Endodermal cell (in vitro differentiated cells): ENCODE data around the gene IGFBP4. TPM values are rescaled to one million over a fixed set of nuclear protein-coding genes. Genes with fewer than 3 reads are reported as not detected.

Source experiments
- DNase-seq: peaks from one replicate; pipeline ENCODE4 v3.0.0-alpha.2; 2017
- H3K27ac ChIP-seq: 2 replicates; pipeline ENCODE4 v1.5.1; 2013; ENCODE audit warnings: mild to moderate bottlenecking, low read depth, low read length, moderate library complexity
- H3K27me3 ChIP-seq: 2 replicates; pipeline ENCODE4 v1.6.1; 2013; ENCODE audit warnings: mild to moderate bottlenecking, low read length, moderate library complexity; ENCODE audit not compliant: insufficient read depth, control insufficient read depth, poor library complexity, severe bottlenecking
- H3K36me3 ChIP-seq: 2 replicates; pipeline ENCODE4 v1.7.0; 2013; ENCODE audit warnings: mild to moderate bottlenecking, low read length, moderate library complexity; ENCODE audit not compliant: control insufficient read depth, insufficient read depth
- H3K4me1 ChIP-seq: one replicate; pipeline ENCODE4 v1.7.0; 2013; ENCODE audit warnings: low read length; ENCODE audit not compliant: control insufficient read depth, insufficient read depth
- H3K4me3 ChIP-seq: 2 replicates; pipeline ENCODE4 v1.5.1; 2013; ENCODE audit warnings: mild to moderate bottlenecking, low read length, moderate library complexity
- H3K9ac ChIP-seq: 2 replicates; pipeline ENCODE4 v1.6.1; 2013; ENCODE audit warnings: mild to moderate bottlenecking, low read length, moderate library complexity; ENCODE audit not compliant: poor library complexity, severe bottlenecking; ENCODE audit errors: extremely low read depth
- H3K9me3 ChIP-seq: 2 replicates; pipeline ENCODE4 v1.6.1; 2013; ENCODE audit warnings: mild to moderate bottlenecking, low read length, moderate library complexity; ENCODE audit not compliant: control insufficient read depth
- H3K27ac Mint-ChIP-seq: 2 replicates; pipeline ENCODE4 v1.8.0; 2020; ENCODE audit warnings: mixed read lengths
- H3K27me3 Mint-ChIP-seq: 2 replicates; pipeline ENCODE4 v1.8.0; 2021; ENCODE audit warnings: mild to moderate bottlenecking, mixed read lengths; ENCODE audit not compliant: insufficient read depth
- H3K36me3 Mint-ChIP-seq: 2 replicates; pipeline ENCODE4 v1.8.0; 2020; ENCODE audit warnings: low read depth, mixed read lengths
- H3K4me1 Mint-ChIP-seq: 2 replicates; pipeline ENCODE4 v1.8.0; 2020; ENCODE audit warnings: mixed read lengths
- H3K4me3 Mint-ChIP-seq: 2 replicates; pipeline ENCODE4 v1.8.0; 2020; ENCODE audit warnings: mild to moderate bottlenecking, moderate library complexity, mixed read lengths
- H3K9me3 Mint-ChIP-seq: 2 replicates; pipeline ENCODE4 v1.8.0; 2020; ENCODE audit warnings: mild to moderate bottlenecking, mixed read lengths
- WGBS, 2 experiments: methylation state at CpG; one replicate each; pipeline versions ENCODE4 v1.1.5 to v1.1.7; 2013; ENCODE audit warnings: missing lambda C conversion rate in 2 of 2, mixed read lengths in 1 of 2; ENCODE audit not compliant: insufficient coverage in 1 of 2, insufficient read length in 1 of 2; 5-methylcytosine and 5-hydroxymethylcytosine counted together
- total RNA-seq, 2 donors: library from RNA; stranded (reverse); fragmentation: NEBNext Ultra II Directional in 1 of 2; extraction: Animal tissue kit (Norgen Biotek cat#: 25700) in 1 of 2; gene quantifications; 2 replicates in 1 of 2; 3 replicates in 1 of 2; pipeline ENCODE4 v1.2.1, GENCODE V29; 2021
- TF ChIP-seq, protein P1 (sequence below): fragments of 200-600 bp; sonication (generic); conservative IDR thresholded peaks from 2 replicates; pipeline ENCODE4 v1.5.0; 2021; ENCODE audit warnings: antibody characterized with exemption, mild to moderate bottlenecking

IGFBP4 gene
- total RNA-seq, 2 donors from 2014 or later: 58.3 to 69.0 TPM

DNA sequence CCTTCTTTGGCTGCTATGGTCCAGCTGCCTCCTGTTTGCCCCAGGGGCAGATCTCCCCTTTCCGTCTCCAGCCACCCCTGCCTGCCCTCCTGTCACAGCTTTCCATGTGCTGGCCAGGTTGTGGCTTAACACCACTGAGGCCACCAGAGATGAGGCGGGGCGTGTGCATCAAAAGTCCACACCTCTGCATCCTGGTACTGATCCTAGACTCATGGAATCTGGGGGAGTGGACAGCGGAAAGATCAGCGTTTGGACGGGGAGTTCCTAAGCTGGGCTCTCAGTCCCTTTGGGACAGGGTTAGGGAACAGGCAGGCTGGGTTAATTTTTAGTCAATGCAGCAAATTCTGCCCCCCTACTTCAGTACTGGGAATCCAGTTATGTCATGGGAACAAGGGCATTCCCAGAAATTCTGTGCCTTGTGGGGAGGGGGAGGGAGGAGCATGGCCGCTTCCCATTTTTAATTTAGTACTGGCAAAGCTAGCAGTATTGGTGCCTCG is 3.9 kb downstream of the IGFBP4 start:
- H3K27ac ChIP-seq: no peak overlapping the region
- H3K27me3 ChIP-seq: peaks cover 3% of the 10 kb centered on the region
- H3K9ac ChIP-seq: no peak overlapping the region
- H3K27me3 Mint-ChIP-seq: peaks cover 10% of the 10 kb centered on the region
- 90 to 95% methylated on average over 6 to 8 of the region's 8 CpGs for WGBS, 2 experiments
- H3K9me3 ChIP-seq: no peaks in the 10 kb centered on the region
- no peak overlapping the region for H3K4me3 ChIP-seq
- no peaks in the 10 kb centered on the region for H3K36me3 ChIP-seq
- TF ChIP-seq, protein P1, sequence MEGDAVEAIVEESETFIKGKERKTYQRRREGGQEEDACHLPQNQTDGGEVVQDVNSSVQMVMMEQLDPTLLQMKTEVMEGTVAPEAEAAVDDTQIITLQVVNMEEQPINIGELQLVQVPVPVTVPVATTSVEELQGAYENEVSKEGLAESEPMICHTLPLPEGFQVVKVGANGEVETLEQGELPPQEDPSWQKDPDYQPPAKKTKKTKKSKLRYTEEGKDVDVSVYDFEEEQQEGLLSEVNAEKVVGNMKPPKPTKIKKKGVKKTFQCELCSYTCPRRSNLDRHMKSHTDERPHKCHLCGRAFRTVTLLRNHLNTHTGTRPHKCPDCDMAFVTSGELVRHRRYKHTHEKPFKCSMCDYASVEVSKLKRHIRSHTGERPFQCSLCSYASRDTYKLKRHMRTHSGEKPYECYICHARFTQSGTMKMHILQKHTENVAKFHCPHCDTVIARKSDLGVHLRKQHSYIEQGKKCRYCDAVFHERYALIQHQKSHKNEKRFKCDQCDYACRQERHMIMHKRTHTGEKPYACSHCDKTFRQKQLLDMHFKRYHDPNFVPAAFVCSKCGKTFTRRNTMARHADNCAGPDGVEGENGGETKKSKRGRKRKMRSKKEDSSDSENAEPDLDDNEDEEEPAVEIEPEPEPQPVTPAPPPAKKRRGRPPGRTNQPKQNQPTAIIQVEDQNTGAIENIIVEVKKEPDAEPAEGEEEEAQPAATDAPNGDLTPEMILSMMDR: no peak
- DNase-seq: no peak
- peaks cover 25% of the 10 kb centered on the region for H3K4me1 Mint-ChIP-seq
- no peak overlapping the region for H3K4me3 Mint-ChIP-seq
- H3K36me3 Mint-ChIP-seq: peaks cover 1% of the 10 kb centered on the region
- H3K27ac Mint-ChIP-seq: no peak overlapping the region
- no peaks in the 10 kb centered on the region for H3K9me3 Mint-ChIP-seq
- H3K4me1 ChIP-seq: peaks cover 4% of the 10 kb centered on the region

DNA sequence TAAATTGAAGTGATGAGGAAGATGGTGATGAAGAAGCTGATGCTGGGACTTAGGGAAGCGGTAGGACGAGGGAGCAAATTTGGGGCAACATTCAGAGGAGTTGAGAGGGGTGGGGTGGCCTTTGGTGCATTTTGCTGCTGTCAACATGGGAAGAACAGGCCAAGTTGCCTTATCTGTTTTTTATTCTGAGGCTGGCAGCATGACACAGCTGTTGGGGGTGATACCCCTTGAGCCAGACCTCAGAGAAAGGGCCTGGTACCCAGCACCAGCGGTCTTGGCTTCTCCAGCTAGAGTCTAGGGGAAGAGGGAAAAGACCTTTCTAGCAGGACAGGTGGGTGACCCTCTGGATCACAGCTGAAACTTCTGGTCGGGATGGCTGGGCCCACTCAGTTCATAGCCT is 4.6 kb downstream of the IGFBP4 start:
- TF ChIP-seq, protein P1: no peak
- Mint-ChIP-seq H3K4me1 (peaks cover 22% of the 10 kb centered on the region), H3K9me3 (no peaks in the 10 kb centered on the region), H3K36me3 (peaks cover 5% of the 10 kb centered on the region), H3K27ac (no peak overlapping the region), H3K27me3 (peaks cover 5% of the 10 kb centered on the region), H3K4me3 (no peak overlapping the region)
- Histone ChIP-seq H3K4me3 (no peak overlapping the region), H3K9me3 (no peaks in the 10 kb centered on the region), H3K27ac (no peak overlapping the region), H3K9ac (no peak overlapping the region), H3K4me1 (no peaks in the 10 kb centered on the region), H3K27me3 (no peaks in the 10 kb centered on the region), H3K36me3 (no peaks in the 10 kb centered on the region)
- WGBS, 2 experiments: 93 to 95% methylated on average over 4 of the region's 4 CpGs
- no peak for DNase-seq

DNA sequence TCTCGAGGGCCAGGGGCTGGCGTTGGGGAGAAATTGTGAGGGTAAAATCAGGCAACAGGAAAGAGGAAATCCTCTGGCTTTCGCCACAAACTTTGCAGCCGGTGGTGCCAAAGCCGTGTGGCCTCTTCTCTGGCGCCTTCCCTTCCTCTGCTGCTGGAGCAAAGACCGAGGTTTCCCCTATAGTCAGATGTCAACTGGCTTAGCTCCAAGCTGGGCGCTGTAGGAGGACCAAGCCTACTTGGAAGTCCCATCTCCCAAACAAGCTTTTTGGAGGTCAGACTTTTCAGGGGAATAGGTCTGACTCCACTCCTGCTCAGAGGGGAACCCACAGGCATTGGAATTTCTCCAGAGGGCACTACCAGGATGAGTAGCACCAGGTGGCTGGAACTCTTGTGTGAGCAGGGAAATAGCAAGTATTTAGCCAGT is 5.0 kb downstream of the IGFBP4 start:
- no peak for DNase-seq
- Histone ChIP-seq H3K27me3 (no peaks in the 10 kb centered on the region), H3K4me3 (no peak overlapping the region), H3K4me1 (no peaks in the 10 kb centered on the region), H3K36me3 (no peaks in the 10 kb centered on the region), H3K9me3 (no peaks in the 10 kb centered on the region), H3K9ac (no peak overlapping the region), H3K27ac (no peak overlapping the region)
- TF ChIP-seq, protein P1: no peak
- no peaks in the 10 kb centered on the region for H3K9me3 Mint-ChIP-seq
- peaks cover 8% of the 10 kb centered on the region for H3K36me3 Mint-ChIP-seq
- no peak overlapping the region for H3K4me3 Mint-ChIP-seq
- peaks cover 5% of the 10 kb centered on the region for H3K27me3 Mint-ChIP-seq
- 78 to 89% methylated on average over 5 to 8 of the region's 8 CpGs for WGBS, 2 experiments
- H3K4me1 Mint-ChIP-seq: peaks cover 22% of the 10 kb centered on the region
- no peak overlapping the region for H3K27ac Mint-ChIP-seq
